ENCODE data around the gene CLIC5.

CLIC5 gene

DNA sequence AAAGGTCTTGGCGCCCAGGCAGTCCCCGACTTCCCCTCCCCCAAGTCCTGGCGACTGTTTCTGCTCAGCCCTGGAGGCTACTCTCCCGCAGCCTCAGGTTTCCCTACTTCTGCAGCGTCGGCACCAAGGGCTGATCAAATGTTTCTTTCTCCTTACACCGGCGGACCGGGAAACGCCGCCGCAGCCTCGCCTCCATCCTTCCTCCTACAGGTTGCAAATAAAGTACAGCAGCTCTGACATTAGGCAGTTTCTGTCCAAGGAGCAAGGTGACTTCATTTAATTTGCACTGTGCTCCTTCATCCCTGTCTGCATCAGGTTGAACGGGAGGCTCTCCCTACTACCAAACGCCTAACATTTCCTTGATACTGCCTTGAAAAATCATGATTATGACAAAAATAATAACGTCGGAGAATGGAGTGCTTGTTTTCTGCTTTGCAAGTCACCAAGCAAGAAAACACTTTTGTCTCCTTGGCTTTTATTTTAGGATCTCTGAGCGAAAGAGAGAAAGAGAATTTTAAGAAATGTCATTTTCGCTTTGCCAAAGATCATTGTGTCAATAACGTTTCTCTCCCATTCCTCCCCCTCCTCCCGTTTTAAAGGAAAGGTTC, 1.0 kb downstream of the CLIC5 start:
- Histone ChIP-seq H3K27ac (ENCODE audit: low read length) (no peak overlapping the region), H3K9me3 (ENCODE audit: control insufficient read depth in 2 of 2, low read length in 2 of 2) (no peaks in the 10 kb centered on the region), H3K27me3 (ENCODE audit: control insufficient read depth in 1 of 2, insufficient read depth in 2 of 2, low read length in 2 of 2) (peaks cover 21 to 42% of the 10 kb centered on the region in 2 donors), H3K36me3 (ENCODE audit: control insufficient read depth in 2 of 2, insufficient read depth in 2 of 2, low read length in 2 of 2) (no peaks in the 10 kb centered on the region), H3K9ac (ENCODE audit: low read length in 2 of 2) (no peak overlapping the region), H3K4me1 (ENCODE audit: control insufficient read depth, insufficient read depth, low read length) (peaks cover 7% of the 10 kb centered on the region), H3K4me3 (ENCODE audit: low read length in 2 of 2) (peak overlapping the region; percentile 48 to 71)

DNA sequence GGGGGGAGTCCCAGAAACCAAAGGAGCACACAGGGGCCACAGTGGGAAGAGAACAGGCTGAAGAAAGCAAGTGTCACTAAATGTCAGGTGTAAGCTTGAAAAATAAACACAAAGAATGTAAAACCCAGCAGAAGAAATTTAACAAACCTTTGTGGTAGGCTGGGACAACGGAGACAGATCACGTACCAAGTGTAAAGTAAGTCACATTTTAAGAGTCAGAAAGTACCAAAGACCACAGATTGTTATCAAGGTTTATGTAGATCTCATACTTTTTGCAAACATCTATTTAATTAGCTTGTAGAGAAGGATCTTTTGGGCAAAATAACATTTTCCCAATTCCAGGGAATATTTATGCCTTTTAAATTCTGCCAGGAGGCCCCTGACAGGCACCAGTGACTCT, 1.6 kb downstream of the CLIC5 start:
- Histone ChIP-seq H3K9ac (ENCODE audit: low read length in 2 of 2) (no peak overlapping the region), H3K4me1 (ENCODE audit: control insufficient read depth, insufficient read depth, low read length) (peaks cover 7% of the 10 kb centered on the region), H3K36me3 (ENCODE audit: control insufficient read depth in 2 of 2, insufficient read depth in 2 of 2, low read length in 2 of 2) (no peaks in the 10 kb centered on the region), H3K4me3 (ENCODE audit: low read length in 2 of 2) (peak overlapping the region in 1 of 2 donors; percentile 71), H3K27ac (ENCODE audit: low read length) (no peak overlapping the region), H3K27me3 (ENCODE audit: control insufficient read depth in 1 of 2, insufficient read depth in 2 of 2, low read length in 2 of 2) (peaks cover 21 to 42% of the 10 kb centered on the region in 2 donors), H3K9me3 (ENCODE audit: control insufficient read depth in 2 of 2, low read length in 2 of 2) (no peaks in the 10 kb centered on the region)

DNA sequence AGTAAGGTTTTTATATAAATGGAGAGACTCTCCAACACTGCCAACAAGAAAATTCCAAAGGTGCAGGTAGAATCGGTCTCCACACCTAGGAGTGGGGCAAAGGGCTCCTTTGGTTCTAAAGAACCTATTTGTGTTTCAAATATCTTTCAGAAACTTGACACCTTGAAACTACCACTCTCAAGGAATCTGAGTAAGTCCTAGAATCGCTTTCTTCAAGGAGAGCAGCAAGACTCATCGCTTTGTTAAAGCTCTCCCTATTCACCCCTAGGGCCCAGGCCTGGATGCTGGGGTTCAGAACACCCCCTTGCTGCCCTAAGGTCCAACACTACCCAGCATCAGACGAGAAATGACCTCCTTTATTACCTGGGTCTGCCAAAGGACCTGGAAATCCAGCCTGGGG, 2.0 kb downstream of the CLIC5 start:
- Histone ChIP-seq H3K4me3 (ENCODE audit: low read length in 2 of 2) (no peak overlapping the region), H3K4me1 (ENCODE audit: control insufficient read depth, insufficient read depth, low read length) (peaks cover 7% of the 10 kb centered on the region)

DNA sequence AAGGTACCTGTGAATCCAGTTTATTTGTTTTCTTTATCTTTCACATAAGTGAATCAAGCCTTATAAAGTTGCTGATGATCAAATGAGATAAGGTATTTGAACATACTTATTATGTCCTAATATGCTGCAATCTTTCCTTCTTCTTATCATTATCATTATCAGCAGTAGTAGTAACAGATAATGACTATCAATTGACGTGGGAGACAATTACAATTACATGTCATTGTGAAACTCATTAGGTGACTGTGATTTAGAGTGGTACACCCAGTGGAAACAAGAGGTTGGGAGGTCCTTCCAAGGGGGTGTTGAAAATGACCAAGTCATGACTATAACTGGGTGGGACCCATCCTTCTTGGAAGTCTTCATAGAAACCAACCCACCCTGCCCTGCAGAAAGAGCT, 2.8 kb downstream of the CLIC5 start:
- H3K4me1 ChIP-seq (ENCODE audit: control insufficient read depth, insufficient read depth, low read length): peaks cover 7% of the 10 kb centered on the region
- no peak overlapping the region for H3K27ac ChIP-seq (ENCODE audit: low read length)
- no peaks in the 10 kb centered on the region for H3K9me3 ChIP-seq (ENCODE audit: control insufficient read depth in 2 of 2, low read length in 2 of 2)
- no peak overlapping the region for H3K9ac ChIP-seq (ENCODE audit: low read length in 2 of 2)
- H3K4me3 ChIP-seq (ENCODE audit: low read length in 2 of 2): no peak overlapping the region
- no peaks in the 10 kb centered on the region for H3K36me3 ChIP-seq (ENCODE audit: control insufficient read depth in 2 of 2, insufficient read depth in 2 of 2, low read length in 2 of 2)
- peaks cover 19 to 31% of the 10 kb centered on the region in 2 donors for H3K27me3 ChIP-seq (ENCODE audit: control insufficient read depth in 1 of 2, insufficient read depth in 2 of 2, low read length in 2 of 2)

More for the DNA sequence above, 2.0 kb downstream of the CLIC5 start:
- Histone ChIP-seq H3K9me3 (ENCODE audit: control insufficient read depth in 2 of 2, low read length in 2 of 2) (no peaks in the 10 kb centered on the region), H3K27me3 (ENCODE audit: control insufficient read depth in 1 of 2, insufficient read depth in 2 of 2, low read length in 2 of 2) (peaks cover 21 to 39% of the 10 kb centered on the region in 2 donors), H3K27ac (ENCODE audit: low read length) (no peak overlapping the region), H3K9ac (ENCODE audit: low read length in 2 of 2) (no peak overlapping the region), H3K36me3 (ENCODE audit: control insufficient read depth in 2 of 2, insufficient read depth in 2 of 2, low read length in 2 of 2) (no peaks in the 10 kb centered on the region)

DNA sequence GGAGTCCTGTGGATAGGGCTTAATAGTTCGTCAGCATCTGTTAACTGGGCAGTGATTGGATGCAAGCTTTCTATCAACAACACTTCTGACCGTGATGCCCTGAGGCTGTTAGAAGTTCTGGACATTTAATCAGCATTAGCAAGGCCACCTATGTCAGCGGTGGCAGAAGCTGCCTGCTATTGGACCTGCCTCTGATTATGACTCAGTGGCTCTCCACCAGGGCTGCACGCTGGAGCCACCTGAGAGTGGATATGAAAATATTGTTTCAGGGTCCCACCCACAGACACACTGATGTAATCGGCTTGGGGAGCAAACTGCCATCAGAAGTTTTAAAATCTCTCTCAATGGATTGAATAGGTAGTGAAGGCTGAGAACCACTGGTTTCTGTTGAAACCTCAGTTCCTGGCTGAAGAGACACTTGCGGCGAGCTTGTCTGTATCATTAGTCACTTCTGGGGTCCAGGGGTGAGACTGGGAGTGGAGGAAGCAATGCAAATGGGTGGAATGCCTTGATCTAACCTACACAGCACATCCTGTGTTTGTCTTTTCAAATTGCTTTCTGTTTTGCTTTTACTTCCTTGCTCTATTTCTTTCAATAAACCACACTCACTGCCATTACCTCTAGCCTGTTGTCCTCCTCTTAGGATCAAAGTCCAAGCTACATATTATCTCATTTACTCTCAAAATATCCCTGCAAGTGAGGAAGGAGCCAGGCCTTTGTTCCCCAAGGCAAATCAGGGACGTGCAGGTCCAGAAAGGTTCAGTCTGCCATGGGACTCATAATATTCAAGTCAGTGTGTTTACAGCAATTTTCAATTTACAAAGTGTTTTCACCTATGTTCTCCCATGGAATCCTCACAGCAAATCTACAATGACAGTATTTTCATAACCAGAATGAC, 4.2 kb downstream of the CLIC5 start:
- H3K9ac ChIP-seq (ENCODE audit: low read length in 2 of 2): no peak overlapping the region
- H3K36me3 ChIP-seq (ENCODE audit: control insufficient read depth in 2 of 2, insufficient read depth in 2 of 2, low read length in 2 of 2): no peaks in the 10 kb centered on the region
- H3K9me3 ChIP-seq (ENCODE audit: control insufficient read depth in 2 of 2, low read length in 2 of 2): no peaks in the 10 kb centered on the region
- H3K4me1 ChIP-seq (ENCODE audit: control insufficient read depth, insufficient read depth, low read length): peaks cover 7% of the 10 kb centered on the region
- H3K27ac ChIP-seq (ENCODE audit: low read length): no peak overlapping the region
- H3K4me3 ChIP-seq (ENCODE audit: low read length in 2 of 2): no peak overlapping the region
- peaks cover 9 to 20% of the 10 kb centered on the region in 2 donors for H3K27me3 ChIP-seq (ENCODE audit: control insufficient read depth in 1 of 2, insufficient read depth in 2 of 2, low read length in 2 of 2)

DNA sequence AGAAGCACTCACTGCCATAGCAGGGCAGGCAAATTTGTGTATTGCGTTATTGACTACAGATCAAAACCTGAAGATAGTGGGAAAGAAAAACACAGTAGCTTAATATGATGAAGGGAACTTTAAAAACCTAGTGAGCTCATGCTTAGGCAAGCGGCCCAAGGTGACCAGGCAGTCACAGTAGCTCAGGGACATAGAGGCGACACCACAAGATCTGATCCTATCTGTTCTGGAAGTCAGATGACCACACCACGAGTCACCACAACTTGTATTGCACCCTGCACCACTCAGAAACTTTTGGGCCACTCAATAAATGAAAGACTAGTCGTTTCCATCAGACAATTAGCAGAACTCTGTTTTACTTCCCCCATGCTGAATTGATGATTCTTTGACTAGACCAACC, 4.9 kb downstream of the CLIC5 start:
- H3K27me3 ChIP-seq (ENCODE audit: control insufficient read depth in 1 of 2, insufficient read depth in 2 of 2, low read length in 2 of 2): peaks cover 6 to 15% of the 10 kb centered on the region in 2 donors
- peaks cover 7% of the 10 kb centered on the region for H3K4me1 ChIP-seq (ENCODE audit: control insufficient read depth, insufficient read depth, low read length)
- no peak overlapping the region for H3K27ac ChIP-seq (ENCODE audit: low read length)
- H3K36me3 ChIP-seq (ENCODE audit: control insufficient read depth in 2 of 2, insufficient read depth in 2 of 2, low read length in 2 of 2): no peaks in the 10 kb centered on the region
- no peaks in the 10 kb centered on the region for H3K9me3 ChIP-seq (ENCODE audit: control insufficient read depth in 2 of 2, low read length in 2 of 2)
- H3K4me3 ChIP-seq (ENCODE audit: low read length in 2 of 2): no peak overlapping the region
- no peak overlapping the region for H3K9ac ChIP-seq (ENCODE audit: low read length in 2 of 2)

DNA sequence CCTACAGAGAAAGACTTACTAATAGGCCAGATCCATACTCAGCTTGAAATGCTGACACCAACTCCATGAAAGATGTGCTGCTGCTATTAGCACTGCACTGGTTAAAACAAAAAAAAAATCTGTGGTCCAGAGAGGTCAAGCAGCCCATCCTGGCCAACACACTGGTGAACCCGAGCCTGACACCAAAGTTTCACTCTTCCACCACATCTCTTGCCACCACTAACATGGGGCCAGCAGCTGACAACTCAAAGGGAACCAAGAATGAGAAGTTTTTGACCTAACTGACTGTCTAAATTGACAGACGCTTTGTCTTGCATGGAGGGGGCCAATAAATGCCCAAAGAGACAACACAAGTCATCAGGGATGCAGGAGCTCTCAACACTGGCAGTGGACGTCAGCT, 5.4 kb downstream of the CLIC5 start:
- Histone ChIP-seq H3K36me3 (ENCODE audit: control insufficient read depth in 2 of 2, insufficient read depth in 2 of 2, low read length in 2 of 2) (no peaks in the 10 kb centered on the region), H3K9ac (ENCODE audit: low read length in 2 of 2) (no peak overlapping the region), H3K27me3 (ENCODE audit: control insufficient read depth in 1 of 2, insufficient read depth in 2 of 2, low read length in 2 of 2) (peaks cover 6 to 10% of the 10 kb centered on the region in 2 donors), H3K4me1 (ENCODE audit: control insufficient read depth, insufficient read depth, low read length) (peaks cover 2% of the 10 kb centered on the region), H3K4me3 (ENCODE audit: low read length in 2 of 2) (no peak overlapping the region), H3K9me3 (ENCODE audit: control insufficient read depth in 2 of 2, low read length in 2 of 2) (no peaks in the 10 kb centered on the region), H3K27ac (ENCODE audit: low read length) (no peak overlapping the region)

DNA sequence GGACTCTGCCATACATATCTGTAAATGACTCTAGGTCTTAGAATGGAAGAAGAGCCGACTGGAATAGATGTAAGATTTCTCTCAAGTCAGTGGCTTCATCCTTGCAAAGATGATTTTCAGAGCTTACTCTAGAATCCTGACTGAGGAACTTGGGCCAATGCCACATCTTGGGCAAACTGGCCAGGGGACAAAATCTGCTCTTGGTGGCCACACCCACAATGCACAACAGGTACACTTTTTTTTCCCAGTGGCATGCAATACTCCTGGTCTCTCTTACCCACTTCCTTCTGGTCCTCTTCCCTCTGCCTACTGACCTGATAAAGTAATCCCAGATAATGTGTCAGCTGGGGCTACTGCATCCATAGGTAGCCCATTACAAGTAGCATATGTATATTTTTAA, 13.4 kb downstream of the CLIC5 start:
- Histone ChIP-seq H3K27ac (ENCODE audit: low read length) (no peak overlapping the region), H3K9me3 (ENCODE audit: control insufficient read depth in 2 of 2, low read length in 2 of 2) (no peaks in the 10 kb centered on the region), H3K9ac (ENCODE audit: low read length in 2 of 2) (no peak overlapping the region), H3K36me3 (ENCODE audit: control insufficient read depth in 2 of 2, insufficient read depth in 2 of 2, low read length in 2 of 2) (no peaks in the 10 kb centered on the region), H3K4me1 (ENCODE audit: control insufficient read depth, insufficient read depth, low read length) (no peaks in the 10 kb centered on the region), H3K4me3 (ENCODE audit: low read length in 2 of 2) (no peak overlapping the region), H3K27me3 (ENCODE audit: control insufficient read depth in 1 of 2, insufficient read depth in 2 of 2, low read length in 2 of 2) (no peaks in the 10 kb centered on the region)

DNA sequence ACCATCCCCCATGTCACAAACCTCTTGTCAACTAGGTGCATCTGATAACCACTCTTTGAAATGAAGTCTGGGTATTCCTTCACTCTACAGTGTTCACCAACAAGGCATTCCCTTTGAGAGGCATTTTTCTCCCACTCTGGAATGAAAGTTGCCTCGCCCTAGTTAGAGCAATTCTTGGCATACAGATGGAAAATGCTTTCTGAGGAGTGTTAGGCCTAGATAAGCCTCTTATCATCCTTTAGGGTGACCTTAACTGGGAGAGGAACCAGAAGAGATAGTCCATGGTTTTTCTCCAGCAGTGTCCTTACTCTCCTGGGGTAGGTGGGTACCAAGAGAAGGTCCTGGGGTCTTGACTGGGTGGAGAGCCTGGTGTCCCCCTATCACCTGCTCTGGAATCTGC, 14.8 kb downstream of the CLIC5 start:
- H3K27me3 ChIP-seq (ENCODE audit: control insufficient read depth in 1 of 2, insufficient read depth in 2 of 2, low read length in 2 of 2): no peaks in the 10 kb centered on the region
- H3K4me1 ChIP-seq (ENCODE audit: control insufficient read depth, insufficient read depth, low read length): no peaks in the 10 kb centered on the region
- no peak overlapping the region for H3K9ac ChIP-seq (ENCODE audit: low read length in 2 of 2)
- H3K36me3 ChIP-seq (ENCODE audit: control insufficient read depth in 2 of 2, insufficient read depth in 2 of 2, low read length in 2 of 2): no peaks in the 10 kb centered on the region
- H3K4me3 ChIP-seq (ENCODE audit: low read length in 2 of 2): no peak overlapping the region
- H3K9me3 ChIP-seq (ENCODE audit: control insufficient read depth in 2 of 2, low read length in 2 of 2): no peaks in the 10 kb centered on the region
- no peak overlapping the region for H3K27ac ChIP-seq (ENCODE audit: low read length)

DNA sequence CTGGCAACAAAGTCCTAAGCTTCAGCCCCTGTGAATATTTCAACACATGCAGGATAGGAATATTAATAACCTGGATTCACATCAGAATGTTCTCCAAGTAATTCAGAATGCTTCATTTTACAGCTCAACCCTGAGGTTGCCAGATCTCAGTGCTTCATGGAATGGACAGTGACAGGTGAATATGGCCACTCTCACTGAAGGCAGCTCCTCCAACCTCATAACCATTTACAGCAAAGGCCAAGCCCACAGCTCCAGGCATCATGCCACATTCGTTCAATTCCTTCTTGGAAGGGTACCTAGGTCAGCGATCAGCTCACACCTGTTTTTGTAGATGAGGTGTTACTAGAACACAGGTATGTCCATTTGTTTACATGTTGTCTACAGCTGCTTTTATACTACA, 17.1 kb downstream of the CLIC5 start:
- Histone ChIP-seq H3K4me3 (ENCODE audit: low read length in 2 of 2) (no peak overlapping the region), H3K27ac (ENCODE audit: low read length) (no peak overlapping the region), H3K27me3 (ENCODE audit: control insufficient read depth in 1 of 2, insufficient read depth in 2 of 2, low read length in 2 of 2) (no peaks in the 10 kb centered on the region), H3K9me3 (ENCODE audit: control insufficient read depth in 2 of 2, low read length in 2 of 2) (no peaks in the 10 kb centered on the region), H3K36me3 (ENCODE audit: control insufficient read depth in 2 of 2, insufficient read depth in 2 of 2, low read length in 2 of 2) (no peaks in the 10 kb centered on the region), H3K4me1 (ENCODE audit: control insufficient read depth, insufficient read depth, low read length) (no peaks in the 10 kb centered on the region), H3K9ac (ENCODE audit: low read length in 2 of 2) (no peak overlapping the region)

Data from stomach smooth muscle (tissue), 2 donors.